Measurements from ENCODE around the gene DEDD2.

Gene DEDD2

DNA sequence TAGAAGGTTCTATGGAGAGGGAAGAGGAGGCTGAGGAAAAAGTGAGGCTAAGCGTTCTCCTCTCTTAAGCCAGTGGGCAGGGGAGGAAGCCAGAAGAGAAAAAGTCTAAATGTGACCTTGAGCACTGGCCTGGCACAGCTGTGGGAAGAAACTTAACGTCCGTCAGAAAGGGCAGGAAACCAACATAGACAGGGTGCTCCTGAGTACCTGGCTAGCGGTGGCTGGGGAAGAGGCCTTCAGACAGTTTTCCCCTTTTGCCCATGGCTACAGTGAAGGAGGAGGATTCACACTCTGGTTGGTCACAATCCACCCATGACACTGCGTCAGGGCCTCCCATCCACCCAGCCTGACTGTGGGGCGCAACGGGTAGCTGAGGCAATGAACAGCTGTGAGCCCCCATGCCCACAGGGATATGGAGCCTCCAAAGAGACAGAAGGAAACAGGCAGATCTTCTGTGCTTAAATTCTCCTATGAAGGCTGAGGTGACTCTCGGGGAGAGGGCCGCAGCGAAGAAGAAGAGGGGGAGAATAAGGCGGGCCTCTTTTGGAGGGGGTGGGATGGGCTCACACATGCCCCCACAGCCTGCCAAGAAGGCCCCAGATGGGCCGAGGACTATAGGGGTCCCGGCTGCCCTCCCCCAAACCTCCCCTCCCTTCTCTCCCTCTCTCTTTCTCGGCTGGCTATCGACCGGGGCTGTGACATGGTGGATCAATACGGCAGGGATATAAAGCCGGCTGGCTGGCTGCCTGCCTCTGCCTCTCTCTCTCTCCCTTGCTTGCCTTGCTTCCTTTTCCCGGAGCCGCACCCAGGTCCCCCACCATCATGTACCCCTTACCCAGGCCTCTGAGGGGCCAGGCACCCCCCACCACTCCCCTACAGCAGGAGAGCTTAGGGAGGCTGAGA lies 65.4 kb downstream of the DEDD2 start:
- TF ChIP-seq GATA1 (IDR thresholded peaks at IDR 0.05; ENCODE audit: low read depth, low read length) (no peak), POLR2A (IDR thresholded peaks at IDR 0.05; ENCODE audit: low read length) (no peak)

DNA sequence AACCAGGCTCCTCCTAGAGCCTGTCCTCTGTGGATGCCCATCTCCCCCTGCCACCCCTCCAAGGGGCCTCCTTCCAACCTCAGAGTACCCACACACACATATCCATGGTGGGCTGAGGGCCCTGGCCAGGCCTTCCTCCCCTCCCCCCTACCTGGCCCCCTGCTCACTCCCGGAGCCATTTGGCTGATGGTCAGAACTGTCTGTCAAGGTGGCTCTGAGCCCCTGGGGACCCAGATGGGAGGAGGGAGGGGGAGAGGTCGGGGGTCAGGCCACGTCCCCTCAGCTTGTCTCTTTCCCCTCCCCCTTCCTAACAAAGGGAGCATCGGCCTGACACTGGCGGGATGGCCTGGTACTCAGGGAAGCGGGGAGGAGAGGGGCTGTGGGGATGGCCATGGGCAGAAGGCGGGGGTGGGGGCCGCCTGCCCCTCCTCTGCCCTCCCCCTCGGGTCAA lies 66.5 kb downstream of the DEDD2 start:
- no peak for DNase-seq
- TF ChIP-seq GATA1 (IDR thresholded peaks at IDR 0.05; ENCODE audit: low read depth, low read length) (no peak), POLR2A (IDR thresholded peaks at IDR 0.05; ENCODE audit: low read length) (no peak)

More for the DNA sequence above, 65.4 kb downstream of the DEDD2 start:
- DNase-seq = no peak

DNA sequence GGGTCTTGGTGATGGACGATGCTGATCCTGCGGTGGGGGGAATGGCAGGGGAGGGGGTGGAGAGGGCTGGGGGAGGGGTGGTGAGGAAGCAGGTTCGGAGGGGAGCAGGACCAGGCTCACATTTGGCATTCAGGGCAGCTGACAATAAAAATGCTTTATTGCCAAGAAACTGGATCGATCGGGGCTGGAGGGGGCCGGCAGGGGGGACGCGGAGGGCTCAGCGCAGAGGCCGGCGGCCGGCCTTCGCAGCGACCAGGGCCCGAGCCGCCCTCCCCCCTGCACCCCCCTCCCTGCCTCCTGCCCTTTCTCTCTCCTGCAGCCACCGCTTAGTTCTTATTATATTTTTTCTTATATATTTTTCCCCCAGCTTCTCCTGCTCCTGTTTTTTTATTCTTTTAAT lies 67.1 kb downstream of the DEDD2 start:
- no peak for TF ChIP-seq GATA1 (IDR thresholded peaks at IDR 0.05; ENCODE audit: low read depth, low read length)
- TF ChIP-seq POLR2A (IDR thresholded peaks at IDR 0.05; ENCODE audit: low read length) = no peak
- DNase-seq = no peak

DNA sequence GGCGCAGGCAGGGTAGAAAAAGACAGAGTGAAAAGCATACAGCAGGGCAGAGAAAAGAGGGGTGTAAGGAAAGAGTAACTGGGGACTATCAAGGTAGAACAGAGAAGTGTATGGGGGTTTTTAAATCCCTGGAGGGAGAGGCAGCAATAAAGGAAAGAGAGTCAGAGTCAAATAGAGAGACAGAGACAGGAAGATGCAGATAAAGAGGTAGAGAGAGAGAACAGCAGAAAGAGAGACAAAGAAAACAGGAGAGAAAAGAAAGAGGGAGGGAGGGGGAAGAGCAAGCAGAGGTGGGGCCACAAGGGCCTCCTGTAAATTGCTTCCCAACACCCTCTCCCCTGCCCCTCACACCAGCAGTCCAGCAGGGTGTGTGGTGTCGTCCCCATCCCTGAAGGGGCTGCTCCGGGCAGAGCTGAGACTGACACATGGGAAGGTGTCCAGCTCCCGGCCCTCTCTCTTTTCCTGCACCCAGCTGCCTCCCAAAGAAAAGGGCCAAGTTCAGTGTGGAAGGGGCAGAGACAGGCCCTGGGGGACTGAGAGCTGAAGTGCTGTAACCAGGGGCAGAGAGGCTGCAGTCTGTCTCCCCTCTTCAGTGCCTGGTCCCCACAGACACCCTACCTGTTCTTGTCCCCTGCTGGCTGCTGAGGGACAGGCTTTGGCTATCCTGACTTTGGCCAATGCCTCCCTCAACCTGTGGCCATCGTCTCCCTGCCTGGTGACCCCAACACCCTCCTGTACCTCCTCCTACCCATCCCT lies 67.9 kb downstream of the DEDD2 start:
- TF ChIP-seq GATA1 (IDR thresholded peaks at IDR 0.05; ENCODE audit: low read depth, low read length) (no peak), POLR2A (IDR thresholded peaks at IDR 0.05; ENCODE audit: low read length) (no peak)
- DNase-seq = no peak

Data from erythroblast (primary cell).